NCI-H1092 treated with DMSO at 0.1 percent for 48 hours (cell line): ENCODE data around the gene FILIP1L.

Experiments
- DNase-seq: peaks from one replicate; lab custom pipeline; 2025; lab: John Stamatoyannopoulos, UW

FILIP1L gene

GRCh38 chr3:100042166-100042981 is 71.9 kb downstream of the FILIP1L start:
- DNase-seq = no peak

- DNase-seq = no peak
Measured at GRCh38 chr3:100041328-100041749, 73.0 kb downstream of the FILIP1L start.

- DNase-seq = no peak
Measured at GRCh38 chr3:100040451-100041225, 73.7 kb downstream of the FILIP1L start.

- DNase-seq = no peak
Measured at GRCh38 chr3:100039075-100039474, 75.2 kb downstream of the FILIP1L start.

GRCh38 chr3:100033903-100034471 is 80.3 kb downstream of the FILIP1L start:
- DNase-seq = no peak

GRCh38 chr3:100033184-100033583 is 81.1 kb downstream of the FILIP1L start:
- DNase-seq = no peak

GRCh38 chr3:100032243-100032642 is 82.1 kb downstream of the FILIP1L start:
- DNase-seq = no peak

GRCh38 chr3:100030914-100031425 is 83.3 kb downstream of the FILIP1L start:
- DNase-seq = no peak

GRCh38 chr3:100030346-100030745 is 84.0 kb downstream of the FILIP1L start:
- DNase-seq = no peak

- DNase-seq = no peak
Measured at GRCh38 chr3:100029689-100030088, 84.6 kb downstream of the FILIP1L start.

GRCh38 chr3:100029052-100029451 is 85.2 kb downstream of the FILIP1L start:
- DNase-seq = no peak

GRCh38 chr3:100027321-100027720 is 87.0 kb downstream of the FILIP1L start:
- DNase-seq = no peak

- no peak for DNase-seq
Measured at GRCh38 chr3:100024520-100025303, 89.6 kb downstream of the FILIP1L start.

- DNase-seq = no peak
Measured at GRCh38 chr3:100023595-100023994, 90.7 kb downstream of the FILIP1L start.

GRCh38 chr3:100023150-100023549 is 91.2 kb downstream of the FILIP1L start:
- peak; percentile 20 for DNase-seq

- DNase-seq = no peak
Measured at GRCh38 chr3:100022506-100022905, 91.8 kb downstream of the FILIP1L start.

- DNase-seq = no peak
Measured at GRCh38 chr3:100020876-100021644, 93.2 kb downstream of the FILIP1L start.

- DNase-seq = no peak
Measured at GRCh38 chr3:100019719-100020118, 94.6 kb downstream of the FILIP1L start.

GRCh38 chr3:100018806-100019205 is 95.5 kb downstream of the FILIP1L start:
- no peak for DNase-seq

- no peak for DNase-seq
Measured at GRCh38 chr3:100010087-100010417, 104.2 kb downstream of the FILIP1L start.
